ENCODE results near the gene ZIM2.

DNA sequence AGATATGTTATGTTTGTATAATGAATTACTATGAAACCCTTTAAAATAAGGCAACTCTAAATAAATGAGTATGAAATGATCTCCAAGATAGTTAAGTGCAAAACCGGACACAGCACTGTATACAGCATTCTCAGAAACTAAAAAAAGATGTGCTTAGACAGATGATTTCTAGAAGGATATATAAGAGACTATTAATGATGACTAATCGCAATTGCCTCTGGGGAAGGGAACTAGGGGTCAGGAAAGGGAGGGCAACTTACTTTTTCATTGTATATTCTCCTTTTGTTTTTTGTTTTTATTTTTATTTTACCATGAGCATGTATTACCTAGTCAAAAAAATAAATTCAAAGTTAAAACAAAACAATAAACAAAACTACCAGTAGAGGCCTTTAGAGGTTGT, 12.8 kb downstream of the ZIM2 start:
- TF ChIP-seq POLR2A (IDR thresholded peaks at IDR 0.05), result no peak
- TF ChIP-seq, protein P1, sequence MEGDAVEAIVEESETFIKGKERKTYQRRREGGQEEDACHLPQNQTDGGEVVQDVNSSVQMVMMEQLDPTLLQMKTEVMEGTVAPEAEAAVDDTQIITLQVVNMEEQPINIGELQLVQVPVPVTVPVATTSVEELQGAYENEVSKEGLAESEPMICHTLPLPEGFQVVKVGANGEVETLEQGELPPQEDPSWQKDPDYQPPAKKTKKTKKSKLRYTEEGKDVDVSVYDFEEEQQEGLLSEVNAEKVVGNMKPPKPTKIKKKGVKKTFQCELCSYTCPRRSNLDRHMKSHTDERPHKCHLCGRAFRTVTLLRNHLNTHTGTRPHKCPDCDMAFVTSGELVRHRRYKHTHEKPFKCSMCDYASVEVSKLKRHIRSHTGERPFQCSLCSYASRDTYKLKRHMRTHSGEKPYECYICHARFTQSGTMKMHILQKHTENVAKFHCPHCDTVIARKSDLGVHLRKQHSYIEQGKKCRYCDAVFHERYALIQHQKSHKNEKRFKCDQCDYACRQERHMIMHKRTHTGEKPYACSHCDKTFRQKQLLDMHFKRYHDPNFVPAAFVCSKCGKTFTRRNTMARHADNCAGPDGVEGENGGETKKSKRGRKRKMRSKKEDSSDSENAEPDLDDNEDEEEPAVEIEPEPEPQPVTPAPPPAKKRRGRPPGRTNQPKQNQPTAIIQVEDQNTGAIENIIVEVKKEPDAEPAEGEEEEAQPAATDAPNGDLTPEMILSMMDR (IDR thresholded peaks at IDR 0.05), result no peak

All from transverse colon (tissue), 3 donors.